ENCODE data around the gene TFR2.
"Not testable (repeated sequence)": the region's sequence is repeated elsewhere in the genome, so short reads cannot be mapped to it uniquely, and the experiment has no call there.

The TFR2 gene

DNA sequence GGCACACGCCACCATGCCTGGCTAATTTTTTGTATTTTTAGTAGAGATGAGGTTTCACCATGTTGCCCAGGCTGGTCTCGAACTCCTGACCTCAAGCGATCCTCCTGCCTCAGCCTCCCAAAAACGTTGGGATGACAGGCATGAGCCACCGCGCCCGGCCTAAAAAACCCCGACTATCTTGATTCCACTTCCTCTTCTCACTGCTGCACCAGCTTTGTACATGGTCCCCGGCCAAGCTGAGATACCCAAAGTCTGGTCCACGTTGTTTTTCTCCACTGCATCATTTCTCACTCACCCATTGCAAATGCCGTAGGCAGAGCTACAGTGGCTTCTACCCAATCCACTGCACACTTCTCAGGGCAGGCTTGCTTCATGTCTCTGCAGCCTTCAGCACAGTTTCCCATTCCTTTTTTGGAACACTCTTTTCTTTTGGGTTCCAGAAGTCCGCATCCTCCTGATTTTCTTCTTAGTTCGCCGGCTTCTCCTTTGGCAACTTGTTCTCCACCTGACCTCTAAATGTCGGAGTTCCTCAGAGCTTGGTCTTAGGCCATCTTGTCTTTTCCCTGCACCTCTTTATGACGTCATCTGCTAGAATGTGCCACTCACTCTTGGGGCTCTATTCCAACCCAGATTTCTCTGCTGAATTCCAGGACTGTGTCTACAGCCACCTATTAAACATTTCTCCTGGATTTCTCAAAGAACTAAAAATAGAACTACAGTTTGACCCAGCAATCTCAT lies 26.1 kb upstream of the TFR2 start:
- no peak overlapping the region for H3K4me3 ChIP-seq (ENCODE audit: low read depth, low read length)
- H3K4me1 ChIP-seq (ENCODE audit: control insufficient read depth, insufficient read depth, low read length): no peaks in the 10 kb centered on the region
- no peak overlapping the region for H3K9ac ChIP-seq (ENCODE audit: low read depth, low read length)
- H3K9me3 ChIP-seq (ENCODE audit: control insufficient read depth, insufficient read depth, low read length): no peaks in the 10 kb centered on the region
- peaks cover 11% of the 10 kb centered on the region for H3K27me3 ChIP-seq (ENCODE audit: control insufficient read depth, insufficient read depth, low read length)
- H3K36me3 ChIP-seq (ENCODE audit: control insufficient read depth, insufficient read depth, low read length): no peaks in the 10 kb centered on the region

DNA sequence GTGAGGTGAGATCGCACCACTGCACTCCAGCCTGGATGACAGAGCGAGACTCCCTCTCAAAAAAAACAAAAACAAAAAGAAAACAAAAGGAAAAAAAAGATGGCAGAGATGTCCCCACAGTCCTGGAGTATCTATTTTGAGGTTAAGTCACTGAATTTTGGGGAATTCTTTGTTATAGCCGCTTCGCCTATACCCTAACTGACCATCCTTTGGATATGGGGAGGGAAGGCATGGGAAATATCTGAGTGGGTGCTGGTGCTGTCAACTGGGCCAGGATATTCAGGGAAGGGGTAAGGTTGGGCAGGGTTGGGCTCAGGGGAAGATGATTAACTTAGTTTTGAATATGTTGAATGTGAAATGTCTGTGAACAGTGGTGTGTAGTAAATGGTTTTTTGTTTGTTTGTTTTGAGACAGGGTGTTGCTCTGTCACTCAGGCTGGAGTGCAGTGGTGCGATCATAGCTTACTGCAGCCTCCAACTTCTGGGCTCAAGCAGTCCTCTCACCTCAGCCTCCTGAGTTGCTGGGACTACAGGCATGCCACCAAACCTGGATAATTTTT lies 23.9 kb upstream of the TFR2 start:
- Histone ChIP-seq H3K27me3 (ENCODE audit: control insufficient read depth, insufficient read depth, low read length) (peaks cover 2% of the 10 kb centered on the region), H3K9ac (ENCODE audit: low read depth, low read length) (no peak overlapping the region), H3K36me3 (ENCODE audit: control insufficient read depth, insufficient read depth, low read length) (no peaks in the 10 kb centered on the region), H3K4me1 (ENCODE audit: control insufficient read depth, insufficient read depth, low read length) (no peaks in the 10 kb centered on the region), H3K9me3 (ENCODE audit: control insufficient read depth, insufficient read depth, low read length) (no peaks in the 10 kb centered on the region), H3K4me3 (ENCODE audit: low read depth, low read length) (no peak overlapping the region)

DNA sequence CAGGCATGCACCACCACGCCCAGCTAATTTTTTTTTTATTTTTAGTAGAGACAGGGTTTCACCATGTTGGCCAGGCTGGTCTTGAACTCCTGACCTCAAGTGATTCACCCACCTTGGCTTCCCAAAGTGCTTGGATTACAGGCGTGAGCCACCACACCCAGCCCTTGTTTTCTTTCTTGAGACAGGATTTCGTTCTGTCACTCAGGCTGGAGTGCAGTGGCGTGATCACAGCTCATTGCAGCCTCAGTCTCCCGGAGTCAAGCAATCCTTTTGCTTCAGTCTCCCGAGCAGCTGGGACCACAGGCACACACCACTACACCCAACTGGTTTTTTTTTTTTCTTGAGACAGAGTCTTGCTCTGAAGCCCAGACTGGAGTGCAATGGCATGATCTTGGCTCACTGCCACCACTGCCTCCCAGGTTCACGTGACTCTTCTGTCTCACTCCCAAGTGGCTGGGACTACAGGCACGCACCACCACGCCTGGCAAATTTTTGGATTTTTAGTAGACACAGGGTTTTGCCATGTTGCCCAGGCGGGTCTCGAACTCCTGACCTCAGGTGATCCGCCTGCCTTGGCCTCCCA lies 20.9 kb upstream of the TFR2 start:
- H3K36me3 ChIP-seq (ENCODE audit: control insufficient read depth, insufficient read depth, low read length); H3K9me3 ChIP-seq (ENCODE audit: control insufficient read depth, insufficient read depth, low read length); H3K9ac ChIP-seq (ENCODE audit: low read depth, low read length); H3K4me3 ChIP-seq (ENCODE audit: low read depth, low read length); H3K4me1 ChIP-seq (ENCODE audit: control insufficient read depth, insufficient read depth, low read length): not testable (repeated sequence)
- H3K27me3 ChIP-seq (ENCODE audit: control insufficient read depth, insufficient read depth, low read length): peaks cover 12% of the 10 kb centered on the region

DNA sequence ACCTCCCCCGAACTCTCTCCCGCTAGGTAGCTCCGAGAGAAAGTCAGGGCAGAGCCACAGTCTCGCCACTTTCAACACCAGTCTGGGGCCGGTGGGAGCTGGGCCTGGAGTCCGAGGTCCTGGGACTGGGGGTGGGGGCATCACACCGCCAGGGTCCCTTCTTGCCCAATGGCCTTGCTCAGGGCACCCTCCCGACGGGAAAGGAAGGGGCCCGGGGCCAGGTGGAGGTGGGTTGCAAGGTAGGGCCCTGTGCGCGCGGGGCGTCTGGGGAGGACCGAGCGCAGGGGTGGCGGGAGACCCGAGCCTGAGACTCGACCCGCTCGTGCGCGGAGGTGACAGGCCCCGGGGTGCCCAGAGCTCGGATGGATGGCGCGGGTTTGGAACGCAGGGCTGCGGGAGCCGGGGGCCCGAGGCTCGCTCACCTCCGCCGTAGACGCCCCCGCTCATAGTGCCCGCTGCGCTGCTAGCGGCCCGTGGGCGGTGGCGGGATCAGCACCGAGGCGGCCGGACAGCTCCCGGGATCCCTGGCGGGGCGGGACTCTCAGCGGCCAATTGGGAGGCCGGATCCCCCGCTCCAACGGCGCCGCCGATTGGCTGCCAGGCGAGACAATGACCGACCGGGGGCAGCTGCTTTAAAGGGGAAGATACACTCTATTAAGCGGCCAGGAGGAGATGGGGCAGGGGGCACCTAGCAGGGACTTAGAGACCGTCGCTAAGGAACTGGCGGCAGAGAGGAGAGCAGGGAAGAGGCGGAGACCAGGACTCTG lies 14.7 kb upstream of the TFR2 start, which contains the start of gene ACTL6B:
Gene ACTL6B (minus strand): TSS at position 541 of the 767 bp plus-strand sequence. CDS start 94 bp downstream, at position 447.
- Histone ChIP-seq H3K9me3 (ENCODE audit: control insufficient read depth, insufficient read depth, low read length) (no peaks in the 10 kb centered on the region), H3K36me3 (ENCODE audit: control insufficient read depth, insufficient read depth, low read length) (no peaks in the 10 kb centered on the region), H3K4me1 (ENCODE audit: control insufficient read depth, insufficient read depth, low read length) (no peaks in the 10 kb centered on the region), H3K4me3 (ENCODE audit: low read depth, low read length) (peak within 1 kb of the TSS; percentile 37), H3K9ac (ENCODE audit: low read depth, low read length) (no peak within 1 kb of the TSS), H3K27me3 (ENCODE audit: control insufficient read depth, insufficient read depth, low read length) (peaks cover 36% of the 10 kb centered on the region)

DNA sequence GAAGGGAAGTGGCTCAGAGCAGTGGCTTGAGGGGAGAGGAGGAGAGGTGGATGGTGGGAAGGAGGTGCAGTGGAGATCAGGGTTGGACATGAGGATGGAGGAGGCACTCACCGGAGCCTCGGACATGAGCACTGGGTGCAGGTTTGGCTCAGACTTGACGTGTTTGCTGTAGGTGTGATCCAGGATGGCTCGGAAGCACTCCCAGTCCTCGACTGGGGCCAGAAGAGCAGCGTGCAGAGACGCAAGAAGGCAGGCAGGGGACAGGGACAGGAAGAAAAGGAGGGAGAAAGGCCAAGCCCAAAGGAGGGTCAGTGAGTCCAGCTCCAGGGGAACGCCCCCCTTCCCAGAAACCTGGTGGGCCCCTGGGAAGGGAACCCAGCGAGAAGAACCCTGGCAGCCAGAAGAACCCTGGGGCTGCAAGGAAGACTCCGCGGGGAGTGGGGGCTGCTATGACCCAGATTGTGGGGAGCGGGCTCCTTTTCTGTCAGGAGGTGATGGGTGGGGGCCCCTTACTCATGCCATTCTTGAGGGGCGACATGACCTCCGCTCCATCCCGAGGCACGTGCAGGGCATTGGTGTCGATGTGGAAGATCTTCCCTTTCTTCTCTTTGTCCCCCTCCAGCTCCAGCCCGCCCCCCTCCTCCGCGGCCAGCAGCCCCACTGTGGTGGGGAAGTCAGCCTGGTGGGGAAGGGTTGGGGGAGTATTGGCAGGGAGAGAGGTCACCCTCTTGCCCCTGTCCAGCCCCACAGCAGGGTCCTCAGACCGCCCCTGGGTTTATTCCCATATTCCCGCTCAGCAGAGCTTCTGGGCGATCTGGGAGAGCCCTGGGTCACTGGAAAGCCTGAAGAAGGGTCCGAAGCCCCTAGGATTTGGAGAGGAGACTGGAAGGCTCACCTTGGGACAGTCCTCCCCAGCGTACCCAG lies 13.8 kb upstream of the TFR2 start:
- Histone ChIP-seq H3K9ac (ENCODE audit: low read depth, low read length) (no peak overlapping the region), H3K27me3 (ENCODE audit: control insufficient read depth, insufficient read depth, low read length) (peaks cover 36% of the 10 kb centered on the region), H3K4me3 (ENCODE audit: low read depth, low read length) (peak overlapping the region; percentile 37), H3K36me3 (ENCODE audit: control insufficient read depth, insufficient read depth, low read length) (no peaks in the 10 kb centered on the region), H3K9me3 (ENCODE audit: control insufficient read depth, insufficient read depth, low read length) (no peaks in the 10 kb centered on the region), H3K4me1 (ENCODE audit: control insufficient read depth, insufficient read depth, low read length) (no peaks in the 10 kb centered on the region)

DNA sequence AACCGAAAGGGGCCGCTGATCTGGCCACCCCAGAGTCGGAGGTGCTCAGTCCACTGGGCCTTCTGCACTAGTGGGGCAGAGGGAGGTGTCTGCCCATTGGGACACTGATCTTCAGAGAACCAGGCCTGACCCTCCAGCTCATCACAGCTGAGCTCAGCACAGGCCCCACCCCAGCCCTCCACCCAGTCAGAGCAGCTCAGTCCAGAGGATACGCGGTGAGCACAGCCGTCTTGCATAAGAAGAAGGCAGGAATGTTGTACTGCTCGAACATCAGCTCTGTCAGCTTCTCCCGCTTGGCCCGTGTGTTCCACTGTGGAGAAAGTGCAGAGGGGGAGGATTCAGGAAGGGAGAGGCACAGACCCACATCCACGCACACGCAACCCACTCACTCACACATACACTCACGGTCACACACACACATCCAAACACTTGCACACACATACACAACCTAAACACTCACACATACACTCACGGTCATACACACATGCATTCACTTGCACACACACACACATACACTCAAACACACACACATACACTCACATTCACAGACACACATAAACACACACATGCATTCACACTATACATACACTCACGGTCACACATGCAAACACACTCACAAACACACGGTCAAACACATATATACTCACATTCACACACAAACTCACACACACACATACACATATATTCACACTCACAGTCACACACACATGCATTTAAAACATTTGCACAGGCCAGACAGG lies 8.6 kb upstream of the TFR2 start:
- H3K4me1 ChIP-seq (ENCODE audit: control insufficient read depth, insufficient read depth, low read length): peaks cover 4% of the 10 kb centered on the region
- H3K9me3 ChIP-seq (ENCODE audit: control insufficient read depth, insufficient read depth, low read length): no peaks in the 10 kb centered on the region
- peaks cover 9% of the 10 kb centered on the region for H3K27me3 ChIP-seq (ENCODE audit: control insufficient read depth, insufficient read depth, low read length)

DNA sequence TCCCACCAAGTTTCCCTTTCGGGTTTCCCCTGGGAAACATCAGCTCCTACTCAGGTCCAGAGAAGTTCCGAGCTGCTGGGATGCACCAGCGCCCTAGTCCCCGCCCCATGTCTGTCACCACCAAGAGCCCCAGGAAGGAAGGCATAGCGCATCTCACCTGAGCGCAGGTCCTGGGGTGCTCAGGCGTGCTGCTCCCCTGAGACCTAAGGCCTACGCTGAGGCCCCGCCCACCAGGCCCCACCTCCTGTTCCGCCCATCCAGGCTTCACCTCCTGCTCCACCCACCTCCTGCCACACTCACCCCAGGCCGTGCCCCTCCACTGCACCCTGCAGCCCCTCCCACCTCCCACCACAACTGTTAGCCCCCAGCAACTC lies 1.2 kb upstream of the TFR2 start:
- Histone ChIP-seq H3K4me3 (ENCODE audit: low read depth, low read length) (peak overlapping the region; percentile 32), H3K36me3 (ENCODE audit: control insufficient read depth, insufficient read depth, low read length) (peaks cover 2% of the 10 kb centered on the region), H3K27me3 (ENCODE audit: control insufficient read depth, insufficient read depth, low read length) (no peaks in the 10 kb centered on the region), H3K9ac (ENCODE audit: low read depth, low read length) (no peak overlapping the region), H3K4me1 (ENCODE audit: control insufficient read depth, insufficient read depth, low read length) (peaks cover 4% of the 10 kb centered on the region), H3K9me3 (ENCODE audit: control insufficient read depth, insufficient read depth, low read length) (no peaks in the 10 kb centered on the region)

More for the DNA sequence above, 8.6 kb upstream of the TFR2 start:
- H3K4me3 ChIP-seq (ENCODE audit: low read depth, low read length): no peak overlapping the region
- H3K36me3 ChIP-seq (ENCODE audit: control insufficient read depth, insufficient read depth, low read length): no peaks in the 10 kb centered on the region
- H3K9ac ChIP-seq (ENCODE audit: low read depth, low read length): no peak overlapping the region

DNA sequence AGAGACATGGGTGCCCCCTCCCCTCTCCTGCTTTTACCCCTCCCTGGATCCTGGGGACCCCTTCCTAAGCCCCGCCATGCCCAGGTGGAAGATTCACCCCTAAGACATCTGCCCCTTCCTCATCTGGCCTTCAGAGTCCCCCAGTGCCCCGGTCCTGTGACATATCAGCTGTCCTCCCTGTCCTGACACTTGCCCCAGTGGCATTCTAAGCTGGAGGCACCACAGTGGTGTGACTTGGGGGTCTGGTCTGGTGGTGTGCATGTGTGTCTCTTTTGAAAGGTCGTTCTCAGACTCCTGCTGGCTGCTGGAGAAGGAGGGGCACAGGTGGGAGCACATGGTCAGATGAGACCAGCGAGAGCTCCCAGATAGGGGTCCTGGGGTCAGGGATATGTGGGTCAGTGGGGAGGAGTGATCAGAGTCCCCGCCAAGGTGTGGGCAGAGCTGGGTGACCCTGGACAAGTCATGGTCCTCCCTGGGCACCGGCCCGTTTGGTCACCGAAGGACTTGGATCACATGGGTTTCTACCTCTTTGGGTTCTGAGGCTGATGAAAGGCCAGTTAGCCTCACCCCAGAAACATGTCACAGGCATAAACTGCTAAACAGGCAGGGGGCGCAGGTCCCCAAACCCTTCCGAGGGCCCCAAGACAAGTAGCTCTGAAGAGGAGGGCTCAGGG lies 645 bp upstream of the TFR2 start:
- H3K9me3 ChIP-seq (ENCODE audit: control insufficient read depth, insufficient read depth, low read length): no peaks in the 10 kb centered on the region
- peaks cover 2% of the 10 kb centered on the region for H3K36me3 ChIP-seq (ENCODE audit: control insufficient read depth, insufficient read depth, low read length)
- no peak overlapping the region for H3K9ac ChIP-seq (ENCODE audit: low read depth, low read length)
- peaks cover 2% of the 10 kb centered on the region for H3K4me1 ChIP-seq (ENCODE audit: control insufficient read depth, insufficient read depth, low read length)
- H3K27me3 ChIP-seq (ENCODE audit: control insufficient read depth, insufficient read depth, low read length): no peaks in the 10 kb centered on the region
- peak overlapping the region; percentile 32 for H3K4me3 ChIP-seq (ENCODE audit: low read depth, low read length)

DNA sequence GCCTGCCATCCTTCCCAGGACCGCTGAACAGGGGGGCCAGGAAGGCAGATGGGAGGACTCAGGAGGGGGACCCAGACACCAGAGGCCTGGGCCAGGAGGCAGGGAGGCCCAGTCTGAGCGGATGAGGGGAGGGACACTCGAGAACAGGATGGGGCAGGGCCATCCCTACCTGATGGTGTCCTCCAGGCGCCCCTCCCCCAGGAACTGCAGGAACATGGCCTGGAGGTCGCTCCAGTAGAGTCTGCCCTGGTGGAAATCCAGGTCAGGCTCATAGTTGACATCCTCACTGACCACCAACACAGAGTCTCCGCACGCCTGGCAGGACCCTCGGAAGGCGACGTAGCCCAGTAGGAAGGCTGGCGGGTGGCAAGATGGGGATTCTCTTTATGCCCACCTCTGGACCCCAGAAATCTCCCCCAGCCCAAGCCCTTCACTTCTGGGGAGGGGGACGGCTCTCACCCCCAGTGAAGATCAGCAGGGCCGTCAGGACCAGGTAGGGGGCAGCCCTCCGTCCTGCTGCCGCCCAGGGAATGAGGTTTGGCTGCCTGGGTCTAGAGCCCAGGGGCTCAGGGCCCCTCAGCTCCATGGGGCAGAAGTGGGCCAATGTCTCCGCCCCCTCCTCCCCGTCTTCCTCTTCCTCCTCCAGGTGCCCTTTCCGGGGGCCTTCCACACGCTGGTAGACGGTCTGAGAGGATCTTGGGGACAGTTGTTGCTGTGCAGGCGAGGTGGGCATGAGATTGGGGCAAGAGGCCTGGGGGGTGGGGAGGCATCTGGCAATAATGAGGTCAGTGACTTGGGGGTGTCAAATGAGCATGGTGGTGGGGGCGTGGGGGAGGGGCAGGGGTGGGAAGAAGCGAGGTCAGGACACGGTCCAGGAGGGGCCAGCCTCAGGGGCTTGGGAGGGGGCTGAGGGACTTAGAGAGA lies 573 bp downstream of the TFR2 start:
- Histone ChIP-seq H3K4me1 (ENCODE audit: control insufficient read depth, insufficient read depth, low read length) (peaks cover 2% of the 10 kb centered on the region), H3K36me3 (ENCODE audit: control insufficient read depth, insufficient read depth, low read length) (peaks cover 2% of the 10 kb centered on the region), H3K9me3 (ENCODE audit: control insufficient read depth, insufficient read depth, low read length) (no peaks in the 10 kb centered on the region), H3K27me3 (ENCODE audit: control insufficient read depth, insufficient read depth, low read length) (no peaks in the 10 kb centered on the region), H3K9ac (ENCODE audit: low read depth, low read length) (no peak overlapping the region), H3K4me3 (ENCODE audit: low read depth, low read length) (no peak overlapping the region)
